GM10248 (cell line): ENCODE measurements around the gene KIF23.

ENCODE experiments used
- CTCF ChIA-PET: fragments of 300-600 bp; sonication (Branson Sonifier 250); formaldehyde crosslinking; extraction: SDS; loops from one replicate; lab custom pipeline; 2021; ENCODE audit warnings: antibody characterized with exemption; lab: Yijun Ruan, JAX
- POLR2A ChIA-PET: fragments of 350-650 bp; sonication (Branson Sonifier 250); formaldehyde crosslinking; extraction: SDS; loops from one replicate; lab custom pipeline; 2020; ENCODE audit warnings: antibody characterized with exemption; lab: Yijun Ruan, JAX
- DNase-seq: peaks from one replicate; pipeline ENCODE4 v3.0.0; 2012; ENCODE audit errors: extremely low spot score
- TF ChIP-seq, protein P1 (sequence below): IDR thresholded peaks from 2 replicates; pipeline ENCODE4 v1.5.1; 2012; ENCODE audit warnings: mild to moderate bottlenecking, low read depth; ENCODE audit errors: extremely low read depth, missing control alignments, control extremely low read depth

KIF23 gene

DNA sequence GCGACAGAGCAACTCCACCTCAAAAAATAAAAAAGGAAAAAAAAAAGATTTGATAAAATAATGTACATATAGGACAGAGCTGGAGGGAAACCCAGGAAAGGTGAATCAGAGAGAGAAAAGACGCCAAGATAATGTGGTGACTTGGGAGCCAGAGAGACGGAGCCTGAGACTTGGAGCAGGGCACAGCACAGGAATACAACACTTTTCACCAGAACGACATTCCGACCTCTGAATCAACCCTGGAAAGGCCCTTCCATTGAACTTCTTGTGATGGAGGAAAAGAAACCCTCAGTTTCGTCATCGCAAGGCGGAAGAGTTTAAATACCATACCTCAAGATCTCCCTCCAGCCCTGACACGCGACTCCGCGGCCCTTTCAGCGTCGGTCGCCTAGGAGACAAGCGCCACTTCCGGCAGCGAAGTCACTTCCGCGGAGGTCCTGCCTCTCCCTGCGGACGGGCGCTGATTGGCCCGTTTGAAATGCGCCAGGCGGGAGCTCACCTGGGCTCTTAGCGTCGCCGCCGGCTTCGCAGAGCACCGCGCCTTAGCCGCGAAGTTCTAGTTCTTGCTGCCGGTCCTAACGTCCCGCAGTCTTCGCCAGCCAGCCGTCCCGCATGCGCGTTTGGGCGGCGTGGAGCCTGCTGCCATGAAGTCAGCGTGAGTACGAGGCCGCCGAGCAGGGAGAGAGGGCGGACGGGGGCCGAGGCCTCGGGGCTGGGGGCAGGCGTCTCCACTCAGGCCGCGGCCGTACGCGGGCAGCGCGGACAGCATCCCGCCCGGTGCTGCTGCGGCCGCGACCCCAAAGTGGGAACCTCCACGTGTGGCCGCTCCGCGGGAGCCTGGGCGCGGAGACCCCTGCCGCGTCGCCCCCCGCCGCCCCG, at the start of gene KIF23:
Gene KIF23 (plus strand): TSS at position 528 of the 879 bp plus-strand sequence. CDS start 117 bp downstream, at position 645.
- POLR2A ChIA-PET: interaction anchor here (1.7 kb wide), 1 partner anchor 38 kb away, joined by 9 read pairs; the partner anchor contains the start of gene RPLP1
- peak; percentile 98 for DNase-seq
- TF ChIP-seq, protein P1, sequence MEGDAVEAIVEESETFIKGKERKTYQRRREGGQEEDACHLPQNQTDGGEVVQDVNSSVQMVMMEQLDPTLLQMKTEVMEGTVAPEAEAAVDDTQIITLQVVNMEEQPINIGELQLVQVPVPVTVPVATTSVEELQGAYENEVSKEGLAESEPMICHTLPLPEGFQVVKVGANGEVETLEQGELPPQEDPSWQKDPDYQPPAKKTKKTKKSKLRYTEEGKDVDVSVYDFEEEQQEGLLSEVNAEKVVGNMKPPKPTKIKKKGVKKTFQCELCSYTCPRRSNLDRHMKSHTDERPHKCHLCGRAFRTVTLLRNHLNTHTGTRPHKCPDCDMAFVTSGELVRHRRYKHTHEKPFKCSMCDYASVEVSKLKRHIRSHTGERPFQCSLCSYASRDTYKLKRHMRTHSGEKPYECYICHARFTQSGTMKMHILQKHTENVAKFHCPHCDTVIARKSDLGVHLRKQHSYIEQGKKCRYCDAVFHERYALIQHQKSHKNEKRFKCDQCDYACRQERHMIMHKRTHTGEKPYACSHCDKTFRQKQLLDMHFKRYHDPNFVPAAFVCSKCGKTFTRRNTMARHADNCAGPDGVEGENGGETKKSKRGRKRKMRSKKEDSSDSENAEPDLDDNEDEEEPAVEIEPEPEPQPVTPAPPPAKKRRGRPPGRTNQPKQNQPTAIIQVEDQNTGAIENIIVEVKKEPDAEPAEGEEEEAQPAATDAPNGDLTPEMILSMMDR: no peak
- CTCF ChIA-PET: interaction anchor here (1.0 to 1.8 kb wide), 6 partner anchors 10 to 49 kb away, joined by 3 to 8 read pairs (median 3); no protein-coding TSS in a partner anchor

DNA sequence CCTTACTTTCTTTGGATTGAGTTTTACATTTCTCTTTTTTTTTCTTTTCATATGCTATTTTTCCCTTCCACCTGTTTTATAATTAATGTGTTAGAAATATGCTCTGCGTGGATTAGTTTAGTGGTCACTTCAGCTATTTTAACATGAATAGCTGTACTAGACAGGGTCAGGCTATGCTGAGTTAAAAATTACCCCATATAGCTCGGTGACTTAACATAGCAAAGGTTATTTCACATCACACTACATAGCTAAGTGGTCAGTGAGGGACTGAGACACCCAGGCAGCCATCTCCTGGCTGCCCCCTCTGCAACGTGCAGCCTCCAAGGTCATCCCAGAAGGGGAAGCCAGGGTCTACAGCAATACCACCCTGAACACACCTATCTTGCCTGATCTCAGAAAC, 46.9 kb upstream of the KIF23 start:
- POLR2A ChIA-PET: no interaction called here
- no peak for DNase-seq
- TF ChIP-seq, protein P1: no peak
- CTCF ChIA-PET: interaction anchor here (1.3 kb wide), 1 partner anchor 37 kb away, joined by 3 read pairs; no protein-coding TSS in a partner anchor

DNA sequence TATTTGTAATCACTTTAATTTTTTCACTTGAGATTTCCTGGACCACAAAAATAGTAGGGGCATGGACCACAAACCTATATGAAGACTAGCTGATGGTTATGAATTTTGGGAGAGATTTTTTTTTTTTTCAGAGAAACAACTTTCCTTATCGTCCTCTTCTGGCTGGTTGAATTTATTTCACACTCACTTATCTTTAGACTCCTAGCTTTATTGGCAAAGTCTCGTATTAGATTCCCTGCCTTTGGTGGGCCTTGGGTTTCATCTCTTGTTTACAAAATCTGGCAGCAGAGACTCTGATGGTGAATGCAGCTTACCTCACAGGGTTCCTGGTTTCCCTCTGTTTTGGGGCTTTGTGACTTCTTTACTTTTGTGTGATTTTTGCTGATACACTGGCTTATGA, 44.5 kb upstream of the KIF23 start:
- no peak for DNase-seq
- TF ChIP-seq, protein P1: no peak
- POLR2A ChIA-PET: no interaction called here
- CTCF ChIA-PET: interaction anchor here (2.4 kb wide), 1 partner anchor 25 kb away, joined by 9 read pairs; no protein-coding TSS in a partner anchor

DNA sequence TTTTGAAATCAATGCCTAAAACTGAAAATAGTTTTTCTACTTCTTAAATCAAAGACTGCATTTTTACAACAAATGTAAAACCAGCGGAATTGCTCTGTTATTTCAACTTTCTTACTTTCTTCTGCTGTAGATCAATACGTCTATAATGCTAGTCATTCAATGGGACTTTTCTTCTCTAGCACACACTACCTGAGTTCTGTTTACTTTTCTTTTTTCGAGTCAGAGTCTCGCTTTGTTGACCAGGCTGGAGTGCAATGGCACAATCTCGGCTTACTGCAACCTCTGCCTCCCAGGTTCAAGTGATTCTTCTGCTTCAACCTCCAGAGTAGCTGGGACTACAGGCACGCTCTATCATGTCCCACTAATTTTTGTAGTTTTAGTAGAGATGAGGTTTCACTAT, 40.7 kb upstream of the KIF23 start:
- CTCF ChIA-PET: no interaction called here
- DNase-seq: no peak
- POLR2A ChIA-PET: no interaction called here
- TF ChIP-seq, protein P1: no peak

DNA sequence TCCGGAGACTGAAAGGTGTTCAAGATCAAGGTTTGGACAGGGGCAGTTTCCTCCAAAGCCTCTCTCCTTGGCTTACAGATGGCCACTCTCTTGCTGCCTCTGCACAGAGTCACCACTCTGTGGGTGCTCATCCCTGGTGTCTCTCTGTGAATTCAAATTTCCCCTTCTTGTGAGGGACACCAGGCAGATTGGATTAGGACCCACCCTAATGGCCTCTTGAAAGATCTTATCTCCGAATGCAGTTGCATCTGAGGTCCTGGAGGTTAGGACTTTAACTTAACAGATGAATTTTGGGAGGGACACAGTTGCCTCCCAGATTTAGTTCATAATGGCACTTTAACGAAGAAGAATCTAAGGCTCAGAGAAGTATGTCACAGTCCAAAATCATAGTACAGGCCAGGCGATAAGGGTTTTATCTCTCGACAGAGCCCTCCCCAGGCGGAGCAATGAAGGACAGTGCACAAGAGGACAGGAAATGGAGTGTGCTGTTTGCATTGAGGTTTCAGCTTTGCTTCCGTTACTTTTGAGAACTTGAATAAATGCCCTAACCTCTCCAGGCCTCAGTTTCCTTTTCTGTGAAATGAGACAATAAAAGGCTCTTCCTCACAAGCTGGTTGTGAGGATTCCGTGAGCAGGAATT, 38.9 kb upstream of the KIF23 start:
- DNase-seq: no peak
- ChIA-PET POLR2A (no interaction called here), CTCF (interaction anchor here (1.1 kb wide), 1 partner anchor 20 kb away, joined by 4 read pairs; no protein-coding TSS in a partner anchor)
- TF ChIP-seq, protein P1: no peak
